Right renal pelvis (tissue), 4 donors: ENCODE results near the gene CCDC141. TPM values are rescaled to one million over a fixed set of nuclear protein-coding genes. Genes with fewer than 3 reads are reported as not detected.

Experiments
- DNase-seq, 4 donors: peaks; one replicate each; pipeline ENCODE4 v3.0.0-alpha.2; 2013; ENCODE audit warnings: low read depth in 4 of 4, low spot score in 3 of 4, missing footprints in 1 of 4
- polyA plus RNA-seq, 4 donors: library from polyadenylated mRNA; unstranded; fragments of 120-200 nt; gene quantifications; one replicate each; pipeline ENCODE4 v1.2.1, GENCODE V29; 2013; ENCODE audit not compliant: insufficient read length in 4 of 4

Gene CCDC141
- polyA plus RNA-seq, 4 donors: 0.13 to 0.21 (median 0.15) TPM

DNA sequence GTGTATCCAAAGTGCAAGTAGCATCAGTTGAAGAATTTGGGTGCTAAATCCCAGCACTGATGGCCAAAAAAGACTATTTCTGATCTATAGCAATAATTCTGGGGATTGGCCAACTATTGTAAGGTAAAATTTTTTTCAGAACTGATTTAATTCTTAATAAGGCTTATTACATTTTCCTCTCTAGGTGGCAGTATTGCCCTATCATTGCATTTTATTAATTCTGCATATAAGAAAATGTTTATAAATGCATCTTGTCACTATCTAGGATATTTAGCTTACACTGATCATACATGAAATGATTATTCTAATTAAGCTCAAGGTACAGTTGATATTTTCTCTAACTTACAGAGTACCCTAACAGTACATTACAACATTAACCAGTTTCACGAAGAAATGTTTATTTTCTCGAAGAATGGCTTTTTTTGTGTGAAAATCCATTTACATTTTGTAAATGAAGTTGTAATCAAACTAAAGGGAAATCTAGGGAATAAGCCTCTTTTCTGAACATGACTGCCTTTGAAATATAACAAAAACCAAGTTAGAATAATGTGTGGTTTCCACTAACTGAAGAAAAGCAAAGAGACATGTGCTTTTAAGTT is 253.8 kb downstream of the CCDC141 start:
- DNase-seq: peak; percentile 13 to 18 (median 14)

DNA sequence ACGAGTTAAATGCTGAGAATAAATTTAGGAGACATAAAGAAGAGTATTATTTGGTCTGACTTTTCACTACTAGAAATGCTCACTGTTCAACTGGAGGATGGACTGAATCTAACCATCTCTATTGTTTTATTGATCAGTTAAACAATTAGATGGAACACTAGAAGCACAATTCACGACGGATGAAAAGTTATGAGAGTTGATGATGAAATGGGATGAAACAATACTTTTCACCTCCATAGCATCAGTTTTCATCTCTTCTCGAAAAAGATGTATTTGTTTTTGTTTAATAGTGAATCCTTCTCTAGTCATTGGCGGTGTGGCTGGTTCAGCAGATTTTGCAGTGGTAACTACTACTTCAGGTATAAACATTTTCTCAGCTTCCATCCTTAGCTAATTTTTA is 262.0 kb downstream of the CCDC141 start:
- DNase-seq: no peak

DNA sequence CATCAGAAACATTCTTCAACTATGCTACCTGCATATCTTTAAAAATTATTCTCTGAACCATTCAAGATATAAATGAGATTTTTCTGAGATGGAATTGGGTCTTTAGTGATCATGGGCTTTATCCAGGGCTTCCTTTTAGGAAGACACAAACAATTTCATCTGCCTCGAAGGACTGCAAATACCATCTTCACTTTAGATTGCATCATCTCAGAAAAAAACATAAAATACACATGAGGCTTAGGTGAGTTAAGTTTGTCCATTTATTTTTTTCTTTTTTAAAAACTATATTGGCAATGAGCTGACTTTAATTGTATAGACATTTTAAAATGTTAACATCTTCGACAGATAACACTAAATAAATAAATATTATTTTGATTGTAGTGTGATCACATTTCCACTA is 262.8 kb downstream of the CCDC141 start:
- no peak for DNase-seq

DNA sequence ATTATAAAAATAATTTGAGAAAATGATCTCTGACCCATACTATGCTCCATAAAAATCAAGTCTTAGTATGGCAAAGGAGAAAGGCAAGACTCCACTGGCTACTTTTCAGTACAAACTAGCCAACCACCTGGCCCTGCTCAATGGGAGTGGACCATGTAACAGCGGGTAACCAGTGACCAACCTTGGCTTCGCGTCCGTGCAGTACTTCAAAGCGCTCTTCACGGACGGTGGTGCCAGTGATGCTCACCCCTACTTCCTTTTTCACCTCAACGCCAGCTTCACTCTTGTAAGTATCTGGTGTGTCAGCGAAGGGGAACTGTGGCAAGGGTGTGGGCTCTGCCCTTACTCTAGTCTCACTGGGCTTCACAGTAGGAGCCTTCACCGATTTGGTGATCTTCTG is 266.0 kb downstream of the CCDC141 start:
- no peak for DNase-seq

DNA sequence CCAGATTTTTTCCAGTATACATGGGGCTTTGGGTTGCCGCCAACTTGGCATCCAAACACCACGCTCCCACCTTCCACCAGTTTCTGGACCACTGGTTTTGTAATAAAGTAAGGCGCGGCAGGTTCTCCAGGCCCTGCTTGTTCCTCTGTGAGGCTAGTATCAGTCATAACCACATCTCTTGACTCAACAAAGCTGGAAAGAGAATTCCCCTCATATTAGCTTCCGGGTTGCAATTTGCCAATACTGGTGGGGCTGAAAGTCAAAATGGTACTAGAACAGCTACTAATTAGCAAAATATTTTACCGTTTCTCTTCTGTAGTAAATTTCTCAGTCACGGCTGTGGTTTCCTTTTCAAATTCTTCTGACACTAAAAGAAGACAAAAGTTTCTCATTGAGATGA is 267.7 kb downstream of the CCDC141 start:
- DNase-seq: no peak

Other genes with a start within 250 kb of the CCDC141 start
- 1 to 10 TPM in 1 of 4 donors, under 1 TPM in 3; 0.80 to 1.1 (median 0.93) TPM for gene TTN, start 242.7 kb downstream of the CCDC141 start, polyA plus RNA-seq
- 10 to 100 TPM; 65.4 to 86.0 (median 74.1) TPM for gene SESTD1, start 214.7 kb upstream of the CCDC141 start, polyA plus RNA-seq